Neural cell (in vitro differentiated cells): ENCODE measurements around the gene SSC5D. TPM values are rescaled to one million over a fixed set of nuclear protein-coding genes. Genes with fewer than 3 reads are reported as not detected.

Experiments
- H2AFZ ChIP-seq: fragments of 200-600, 300-800 bp; sonication (generic), shearing (Covaris generic); 2 replicates; pipeline ENCODE4 v1.6.0; 2014; ENCODE audit warnings: low read depth, mild to moderate bottlenecking, antibody characterized with exemption, low read length, moderate library complexity
- H3F3A ChIP-seq: fragments of 200-600 bp; shearing (Covaris generic); 2 replicates; pipeline ENCODE4 v1.6.1; 2016; ENCODE audit warnings: mild to moderate bottlenecking, moderate library complexity, mixed read lengths, antibody characterized with exemption, low read length; ENCODE audit not compliant: insufficient read depth, poor library complexity, severe bottlenecking
- H3K27ac ChIP-seq: fragments of 200-600, 300-800 bp; sonication (generic), shearing (Covaris generic); 2 replicates; pipeline ENCODE4 v1.5.1; 2014; ENCODE audit warnings: mild to moderate bottlenecking, low read length, moderate library complexity
- H3K27me3 ChIP-seq: fragments of 300-800, 200-600 bp; sonication (generic), shearing (Covaris generic); 2 replicates; pipeline ENCODE4 v1.6.0; 2014; ENCODE audit warnings: mild to moderate bottlenecking, low read depth, low read length, moderate library complexity; ENCODE audit not compliant: insufficient read depth
- H3K36me3 ChIP-seq: fragments of 300-800, 200-600 bp; sonication (generic), shearing (Covaris generic); 2 replicates; pipeline ENCODE4 v1.5.1; 2014; ENCODE audit warnings: mild to moderate bottlenecking, antibody characterized with exemption, low read length, moderate library complexity; ENCODE audit not compliant: insufficient read depth
- H3K4me2 ChIP-seq: fragments of 300-800, 200-600 bp; sonication (generic), shearing (Covaris generic); 2 replicates; pipeline ENCODE4 v1.6.0; 2014; ENCODE audit warnings: mild to moderate bottlenecking, low read length
- H3K4me3 ChIP-seq: fragments of 300-800, 200-600 bp; sonication (generic), shearing (Covaris generic); 2 replicates; pipeline ENCODE4 v1.5.1; 2014; ENCODE audit warnings: mild to moderate bottlenecking, low read length, moderate library complexity
- H3K79me2 ChIP-seq: fragments of 200-600 bp; shearing (Covaris generic); replicated peaks from 2 replicates; pipeline ENCODE4 v1.6.0; 2014; ENCODE audit warnings: mild to moderate bottlenecking, low read length, moderate library complexity; ENCODE audit not compliant: insufficient read depth
- H3K9ac ChIP-seq: fragments of 300-800, 200-600 bp; sonication (generic), shearing (Covaris generic); 2 replicates; pipeline ENCODE4 v1.6.1; 2016; ENCODE audit warnings: mild to moderate bottlenecking, low read length, mixed read lengths
- H3K9me2 ChIP-seq: fragments of 200-600 bp; shearing (Covaris generic); 2 replicates; pipeline ENCODE4 v1.6.1; 2016; ENCODE audit warnings: mild to moderate bottlenecking, low read length, mixed read lengths; ENCODE audit not compliant: insufficient read depth
- H3K9me3 ChIP-seq: fragments of 200-600, 300-800 bp; sonication (generic), shearing (Covaris generic); 2 replicates; pipeline ENCODE4 v1.6.1; 2016; ENCODE audit warnings: mild to moderate bottlenecking, mixed run types, low read length, moderate library complexity, mixed read lengths
- H4K20me1 ChIP-seq: fragments of 200-600 bp; shearing (Covaris generic); 2 replicates; pipeline ENCODE4 v1.6.1; 2016; ENCODE audit warnings: mild to moderate bottlenecking, mixed run types; ENCODE audit not compliant: insufficient read depth
- CTCF ChIP-seq: fragments of 450-650 bp; IDR thresholded peaks from 2 replicates; pipeline ENCODE4 v1.5.1; 2014; ENCODE audit warnings: antibody characterized with exemption, mild to moderate bottlenecking, moderate library complexity; ENCODE audit not compliant: poor library complexity, severe bottlenecking
- EP300 ChIP-seq: fragments of 450-650 bp; conservative IDR thresholded peaks from 2 replicates; pipeline ENCODE4 v1.6.1; 2014; ENCODE audit warnings: antibody characterized with exemption, mild to moderate bottlenecking, moderate library complexity; ENCODE audit not compliant: poor library complexity, severe bottlenecking
- EZH2 ChIP-seq: fragments of 200-600, 300-800 bp; shearing (Covaris generic), sonication (generic); IDR thresholded peaks from 2 replicates; pipeline ENCODE4 v1.6.1; 2014; ENCODE audit warnings: antibody characterized with exemption, low read length, borderline replicate concordance, mild to moderate bottlenecking; ENCODE audit not compliant: insufficient read depth, poor library complexity, severe bottlenecking
- MXI1 ChIP-seq: fragments of 450-650 bp; conservative IDR thresholded peaks from 2 replicates; pipeline ENCODE4 v1.6.1; 2014; ENCODE audit warnings: antibody characterized with exemption, mild to moderate bottlenecking; ENCODE audit not compliant: poor library complexity, severe bottlenecking
- POLR2AphosphoS5 ChIP-seq: IDR thresholded peaks from 2 replicates; pipeline ENCODE4 v1.6.1; 2012
- RAD21 ChIP-seq: fragments of 450-650 bp; conservative IDR thresholded peaks from 2 replicates; pipeline ENCODE4 v1.6.1; 2014; ENCODE audit warnings: antibody characterized with exemption, mild to moderate bottlenecking, moderate library complexity
- REST ChIP-seq: IDR thresholded peaks from 2 replicates; pipeline ENCODE4 v1.6.1; 2012; ENCODE audit warnings: borderline replicate concordance
- SMC3 ChIP-seq: fragments of 450-650 bp; conservative IDR thresholded peaks from 2 replicates; pipeline ENCODE4 v1.6.1; 2014; ENCODE audit warnings: antibody characterized with exemption, mild to moderate bottlenecking, moderate library complexity; ENCODE audit not compliant: poor library complexity
- TAF1 ChIP-seq: IDR thresholded peaks from 2 replicates; pipeline ENCODE4 v1.6.1; 2012; ENCODE audit warnings: low read depth
- polyA plus RNA-seq: library from polyadenylated mRNA; depleted of rRNA; stranded (reverse); fragments of >200 nt; gene quantifications from 2 replicates; pipeline ENCODE4 v1.2.3, GENCODE V29; 2014

The SSC5D gene
- polyA plus RNA-seq, 1 donor from 2014 or later = 0.45 TPM

- no peak overlapping the region for H3K9ac ChIP-seq
- H3K27ac ChIP-seq = no peak overlapping the region
- H3K27me3 ChIP-seq = no peaks in the 10 kb centered on the region
- no peaks in the 10 kb centered on the region for H3K9me2 ChIP-seq
- no peaks in the 10 kb centered on the region for H3F3A ChIP-seq
- no peaks in the 10 kb centered on the region for H3K79me2 ChIP-seq
- H3K4me2 ChIP-seq = no peak overlapping the region
- H4K20me1 ChIP-seq = no peaks in the 10 kb centered on the region
- no peak overlapping the region for H3K4me3 ChIP-seq
- H3K36me3 ChIP-seq = no peaks in the 10 kb centered on the region
- H2AFZ ChIP-seq = no peak overlapping the region
- H3K9me3 ChIP-seq = no peaks in the 10 kb centered on the region
- no peak for TF ChIP-seq EZH2
- TF ChIP-seq CTCF = no peak
- no peak for TF ChIP-seq SMC3
- TF ChIP-seq REST = no peak
- TF ChIP-seq RAD21 = no peak
- no peak for TF ChIP-seq EP300
- no peak for TF ChIP-seq TAF1
- TF ChIP-seq POLR2AphosphoS5 = no peak
- no peak for TF ChIP-seq MXI1
Observed at GRCh38 chr19:55502197-55502952, 14.1 kb downstream of the SSC5D start.

GRCh38 chr19:55503157-55503501 lies 14.9 kb downstream of the SSC5D start:
- no peak overlapping the region for H3K4me2 ChIP-seq
- no peak overlapping the region for H3K4me3 ChIP-seq
- no peak overlapping the region for H2AFZ ChIP-seq
- TF ChIP-seq MXI1 (no peak), CTCF (no peak), SMC3 (no peak), TAF1 (no peak), POLR2AphosphoS5 (no peak), EP300 (no peak), RAD21 (no peak), REST (no peak), EZH2 (no peak)
- H3F3A ChIP-seq = no peaks in the 10 kb centered on the region
- no peak overlapping the region for H3K27ac ChIP-seq
- H3K9ac ChIP-seq = no peak overlapping the region
- no peaks in the 10 kb centered on the region for H3K79me2 ChIP-seq
- no peaks in the 10 kb centered on the region for H3K9me3 ChIP-seq
- no peaks in the 10 kb centered on the region for H3K36me3 ChIP-seq
- H3K9me2 ChIP-seq = no peaks in the 10 kb centered on the region
- H4K20me1 ChIP-seq = no peaks in the 10 kb centered on the region
- no peaks in the 10 kb centered on the region for H3K27me3 ChIP-seq
